Measurements from ENCODE around the gene KCNK7.
A peak's percentile ranks its signal among the peaks of the same experiment; 100 is the strongest.

KCNK7 gene

GRCh38 chr11:65554057-65554818 is 41.4 kb downstream of the KCNK7 start:
- DNase-seq, result no peak

DNA sequence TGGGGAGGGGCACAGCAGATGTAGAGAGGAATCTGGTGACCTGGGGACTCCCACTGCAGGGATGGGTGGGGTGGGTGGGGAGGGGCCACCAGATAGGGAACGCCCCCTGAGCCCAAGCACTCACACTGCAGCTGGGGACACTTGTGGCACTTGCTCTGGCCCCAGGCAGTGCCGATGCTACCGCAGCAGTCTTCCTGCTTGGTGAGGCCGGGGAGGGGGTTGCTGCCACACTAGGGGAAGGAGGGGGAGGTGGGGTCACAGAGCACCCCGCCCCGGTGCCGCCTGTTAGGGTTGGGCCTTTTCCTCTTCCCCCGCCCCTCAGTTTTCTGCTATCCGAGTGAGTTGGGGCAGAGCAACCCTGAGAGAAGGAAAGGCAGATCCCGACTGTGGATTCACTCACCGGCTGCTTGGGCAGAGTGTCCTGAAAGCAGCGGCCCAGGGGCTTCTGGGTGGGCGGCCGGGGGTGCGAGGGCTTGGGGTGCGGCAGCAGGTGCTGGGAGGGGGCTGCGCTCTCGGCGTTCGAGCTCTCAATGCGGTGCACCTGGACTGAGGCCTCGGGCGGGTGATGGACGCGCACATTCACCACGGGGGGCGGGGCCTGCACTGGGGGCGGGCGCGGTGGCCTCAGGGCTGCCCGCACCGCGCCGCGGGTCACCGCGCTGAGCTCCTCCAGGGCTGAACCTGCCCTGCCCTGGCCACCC is 42.1 kb downstream of the KCNK7 start:
- peak; percentile 64 to 72 for DNase-seq

DNA sequence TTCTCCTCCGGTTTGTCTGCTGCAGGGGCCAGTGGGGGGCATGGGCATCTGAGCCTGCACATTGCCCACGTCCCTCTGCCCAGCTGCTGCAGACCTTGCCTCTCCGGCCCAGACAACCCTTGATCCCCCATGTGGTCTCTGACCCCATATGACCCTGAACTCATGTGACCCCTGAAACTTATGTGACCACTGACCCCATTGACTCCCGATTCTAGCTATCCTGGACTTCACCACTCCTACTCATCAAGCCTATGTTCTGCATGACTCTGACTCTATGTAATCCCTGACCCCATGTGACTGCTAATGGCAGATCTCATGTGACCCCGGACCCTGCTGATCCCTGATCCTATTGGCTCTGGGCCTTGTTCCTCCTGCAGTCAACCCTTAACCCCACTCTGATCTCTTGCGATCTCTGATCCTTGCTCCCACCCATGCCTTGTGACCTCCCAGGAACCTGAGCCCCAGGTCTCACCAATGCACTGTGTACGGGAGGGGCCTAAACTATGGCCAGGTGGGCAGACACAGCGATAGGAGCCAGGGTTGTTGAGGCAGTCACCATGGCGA is 43.1 kb downstream of the KCNK7 start:
- DNase-seq, result no peak

- DNase-seq, result peak; percentile 60 to 63
These were observed 43.8 kb downstream of the KCNK7 start for GRCh38 chr11:65551572-65552387.

DNA sequence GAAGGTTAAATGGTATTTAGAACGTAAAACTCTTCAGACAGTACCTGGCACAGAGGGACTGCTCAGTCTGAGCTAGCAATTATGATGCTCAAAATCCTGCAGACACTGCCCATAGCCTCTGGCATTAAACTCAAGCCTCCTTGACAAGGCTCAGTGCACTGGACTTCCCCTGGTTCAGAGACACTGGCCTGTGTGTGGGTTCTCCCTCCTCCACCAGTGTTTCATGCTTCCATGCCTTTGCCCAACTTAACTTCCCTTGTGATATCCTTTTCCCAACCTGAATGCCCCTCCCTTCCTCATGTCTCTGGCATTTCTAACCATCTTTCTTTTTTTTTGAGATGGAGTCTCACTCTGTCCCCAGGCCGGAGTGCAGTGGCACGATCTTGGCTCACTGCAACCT is 46.5 kb downstream of the KCNK7 start:
- no peak for DNase-seq

- no peak for DNase-seq
These were observed 47.2 kb downstream of the KCNK7 start for GRCh38 chr11:65548395-65548794.

- DNase-seq, result no peak
These were observed 48.0 kb downstream of the KCNK7 start for GRCh38 chr11:65547446-65548125.

- DNase-seq, result peak; percentile 98 to 100
These were observed 49.2 kb downstream of the KCNK7 start for GRCh38 chr11:65546217-65546958.

DNA sequence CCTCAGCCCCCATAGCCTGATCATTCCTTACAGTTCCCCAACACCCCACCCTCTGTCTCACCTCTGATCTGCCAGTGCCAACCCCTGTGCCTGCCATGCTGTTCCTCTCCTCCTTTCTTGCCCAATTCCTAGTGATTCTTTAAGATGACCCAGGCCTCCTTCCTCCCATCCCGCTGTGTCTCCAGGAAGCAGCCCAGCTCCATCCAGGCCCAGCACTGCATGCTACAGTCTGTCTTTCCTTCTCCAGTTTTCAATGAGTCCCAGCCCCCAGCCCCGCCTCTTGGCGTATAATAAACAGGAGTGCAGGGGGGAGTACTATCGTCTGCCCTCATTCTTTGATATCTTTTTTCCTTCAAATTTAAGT is 49.8 kb downstream of the KCNK7 start:
- no peak for DNase-seq

Data from stimulated activated CD4-positive, alpha-beta T cell treated with anti-CD3 and anti-CD28 coated beads, Interleukin-2, amount 100 ng/mL, for 24 hours (primary cell).